Epithelial cell of proximal tubule (primary cell): ENCODE measurements around the gene PRDM4. TPM values are rescaled to one million over a fixed set of nuclear protein-coding genes. Genes with fewer than 3 reads are reported as not detected.

Source experiments
- DNase-seq: peaks from one replicate; pipeline ENCODE4 v3.0.0-alpha.2; 2011; ENCODE audit warnings: low read depth
- H3K4me3 ChIP-seq: 2 replicates; pipeline ENCODE4 v1.5.1; 2011; ENCODE audit warnings: low read depth, mild to moderate bottlenecking, low read length
- total RNA-seq: library from RNA; depleted of rRNA; stranded (reverse); fragments of >200 nt; gene quantifications from 2 replicates; pipeline ENCODE4 v1.2.3, GENCODE V29; 2015
- TF ChIP-seq, protein P1 (sequence below): conservative IDR thresholded peaks from 2 replicates; pipeline ENCODE4 v1.5.1; 2012; ENCODE audit warnings: low read depth, mild to moderate bottlenecking, low read length

Gene PRDM4
- total RNA-seq, 1 donor from 2014 or later, result 22.8 TPM

DNA sequence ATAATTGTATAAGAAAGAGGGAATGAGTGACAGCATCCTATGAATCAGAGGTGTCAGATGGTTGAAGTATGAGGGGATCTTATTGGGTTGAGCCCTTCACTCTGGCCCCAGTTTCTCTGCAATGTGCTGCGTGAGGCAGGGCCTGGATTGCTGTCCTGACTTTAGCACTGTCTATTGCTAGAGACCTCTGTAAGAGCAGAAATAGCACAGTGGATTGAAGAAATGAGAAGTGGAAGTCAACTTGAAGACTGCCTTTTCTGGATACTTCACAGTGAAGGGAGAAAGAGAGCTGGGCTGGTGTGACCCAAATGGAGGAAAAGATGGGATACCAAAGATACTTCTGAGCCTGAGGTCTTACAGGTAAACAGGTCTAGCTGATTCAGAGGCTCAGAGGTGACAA is 19.4 kb upstream of the PRDM4 start:
- DNase-seq, result no peak
- H3K4me3 ChIP-seq, result no peak overlapping the region
- TF ChIP-seq, protein P1, sequence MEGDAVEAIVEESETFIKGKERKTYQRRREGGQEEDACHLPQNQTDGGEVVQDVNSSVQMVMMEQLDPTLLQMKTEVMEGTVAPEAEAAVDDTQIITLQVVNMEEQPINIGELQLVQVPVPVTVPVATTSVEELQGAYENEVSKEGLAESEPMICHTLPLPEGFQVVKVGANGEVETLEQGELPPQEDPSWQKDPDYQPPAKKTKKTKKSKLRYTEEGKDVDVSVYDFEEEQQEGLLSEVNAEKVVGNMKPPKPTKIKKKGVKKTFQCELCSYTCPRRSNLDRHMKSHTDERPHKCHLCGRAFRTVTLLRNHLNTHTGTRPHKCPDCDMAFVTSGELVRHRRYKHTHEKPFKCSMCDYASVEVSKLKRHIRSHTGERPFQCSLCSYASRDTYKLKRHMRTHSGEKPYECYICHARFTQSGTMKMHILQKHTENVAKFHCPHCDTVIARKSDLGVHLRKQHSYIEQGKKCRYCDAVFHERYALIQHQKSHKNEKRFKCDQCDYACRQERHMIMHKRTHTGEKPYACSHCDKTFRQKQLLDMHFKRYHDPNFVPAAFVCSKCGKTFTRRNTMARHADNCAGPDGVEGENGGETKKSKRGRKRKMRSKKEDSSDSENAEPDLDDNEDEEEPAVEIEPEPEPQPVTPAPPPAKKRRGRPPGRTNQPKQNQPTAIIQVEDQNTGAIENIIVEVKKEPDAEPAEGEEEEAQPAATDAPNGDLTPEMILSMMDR, result no peak

DNA sequence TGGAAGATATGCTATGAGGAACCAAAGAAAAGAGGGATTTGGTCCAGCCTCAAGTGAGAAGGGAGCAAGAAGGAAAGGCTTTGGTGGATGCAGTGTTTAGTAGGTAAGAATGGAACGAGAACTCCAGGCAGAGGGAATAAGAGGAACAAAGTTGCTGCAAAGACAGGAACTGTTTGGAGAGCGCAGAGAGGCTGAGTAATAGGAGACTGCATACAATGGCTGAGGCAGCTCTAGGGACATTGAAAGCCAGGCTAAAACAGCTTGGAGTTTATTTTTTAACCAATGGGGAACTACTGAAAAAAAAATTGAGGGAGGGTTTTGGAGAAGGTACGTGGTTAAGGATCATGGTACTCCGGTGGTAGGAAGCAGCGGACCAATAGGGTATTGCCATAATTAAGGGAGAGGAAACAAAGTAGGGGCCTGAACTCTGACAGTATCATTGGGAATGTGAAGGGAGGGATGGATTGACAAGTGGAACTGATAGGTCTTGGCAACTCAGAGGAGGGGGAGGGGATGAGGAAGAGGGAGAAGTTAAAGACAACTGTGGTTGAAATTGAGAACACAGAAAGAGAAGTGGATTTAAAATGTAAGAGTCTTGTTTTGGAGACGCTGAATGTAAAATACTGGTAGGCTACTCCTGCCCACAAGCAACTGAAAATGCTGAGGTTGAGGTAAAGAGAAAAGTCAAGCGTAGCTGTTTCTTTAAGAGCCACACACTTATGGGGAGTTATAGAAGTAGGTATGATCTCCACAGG is 18.3 kb upstream of the PRDM4 start:
- TF ChIP-seq, protein P1, result no peak
- H3K4me3 ChIP-seq, result no peak overlapping the region
- no peak for DNase-seq

DNA sequence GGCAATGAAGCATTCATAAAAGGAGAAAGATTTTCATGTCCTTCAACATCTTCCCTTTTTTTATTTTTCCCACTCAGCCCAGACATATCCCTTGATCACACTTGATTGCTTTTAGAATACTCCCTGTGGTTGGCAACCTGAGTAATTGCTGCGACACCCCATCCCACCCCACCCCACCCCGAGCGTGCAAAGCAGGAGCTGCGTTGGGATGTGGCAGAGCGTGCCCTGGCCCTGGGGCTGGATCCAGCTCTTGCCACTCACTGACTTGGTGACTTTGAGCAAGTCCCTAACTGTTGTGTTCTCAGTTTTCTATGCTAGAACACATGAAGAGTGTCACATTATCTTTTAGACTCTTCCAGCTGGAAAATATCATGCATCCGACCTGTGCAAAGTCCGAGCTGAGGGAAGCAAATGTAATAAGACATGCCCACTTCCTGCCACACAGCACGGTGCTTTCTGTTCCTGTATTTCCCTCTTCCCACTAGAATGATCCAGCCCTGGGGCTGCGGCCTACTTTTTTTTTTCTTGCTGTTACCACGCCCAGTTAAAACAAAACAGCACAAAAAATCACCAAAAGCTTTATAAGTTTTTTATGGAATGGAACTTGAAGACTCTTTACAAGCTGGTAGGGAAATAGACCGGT is 17.6 kb upstream of the PRDM4 start:
- no peak overlapping the region for H3K4me3 ChIP-seq
- TF ChIP-seq, protein P1, result no peak
- no peak for DNase-seq

DNA sequence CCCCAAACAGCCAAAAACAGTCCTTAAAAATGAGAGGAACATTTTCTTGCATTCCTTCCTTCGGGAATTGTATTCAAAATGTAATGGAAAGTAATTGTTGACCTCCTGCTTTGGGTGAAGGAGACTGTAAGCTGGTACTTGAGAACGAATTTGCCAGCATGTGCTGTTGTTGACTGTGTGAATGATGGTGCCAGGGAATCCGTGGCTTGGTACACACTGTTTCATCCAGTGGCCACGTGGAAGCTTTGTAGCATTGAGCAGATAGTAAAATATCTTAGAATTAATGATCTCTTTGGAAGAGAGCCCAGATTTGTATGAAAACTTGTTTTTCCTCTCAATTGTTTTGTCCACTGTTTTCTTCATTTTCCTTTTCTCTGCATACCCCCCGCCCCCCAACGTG is 15.2 kb upstream of the PRDM4 start:
- H3K4me3 ChIP-seq, result no peak overlapping the region
- DNase-seq, result no peak
- TF ChIP-seq, protein P1, result no peak

DNA sequence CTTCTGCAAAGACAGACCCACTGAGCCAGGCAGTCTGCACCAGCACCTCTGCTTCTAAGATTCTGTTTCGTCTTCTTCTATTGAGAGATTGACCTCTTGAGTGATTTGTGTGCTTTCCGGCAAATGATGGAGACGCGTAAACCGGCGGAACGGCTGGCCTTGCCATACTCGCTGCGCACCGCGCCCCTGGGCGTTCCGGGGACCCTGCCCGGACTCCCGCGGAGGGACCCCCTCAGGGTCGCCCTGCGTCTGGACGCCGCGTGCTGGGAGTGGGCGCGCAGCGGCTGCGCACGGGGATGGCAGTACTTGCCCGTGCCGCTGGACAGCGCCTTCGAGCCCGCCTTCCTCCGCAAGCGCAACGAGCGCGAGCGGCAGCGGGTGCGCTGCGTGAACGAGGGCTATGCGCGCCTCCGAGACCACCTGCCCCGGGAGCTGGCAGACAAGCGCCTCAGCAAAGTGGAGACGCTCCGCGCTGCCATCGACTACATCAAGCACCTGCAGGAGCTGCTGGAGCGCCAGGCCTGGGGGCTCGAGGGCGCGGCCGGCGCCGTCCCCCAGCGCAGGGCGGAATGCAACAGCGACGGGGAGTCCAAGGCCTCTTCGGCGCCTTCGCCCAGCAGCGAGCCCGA is 14.3 kb upstream of the PRDM4 start:
- TF ChIP-seq, protein P1, result no peak
- no peak for DNase-seq
- H3K4me3 ChIP-seq, result no peak overlapping the region

DNA sequence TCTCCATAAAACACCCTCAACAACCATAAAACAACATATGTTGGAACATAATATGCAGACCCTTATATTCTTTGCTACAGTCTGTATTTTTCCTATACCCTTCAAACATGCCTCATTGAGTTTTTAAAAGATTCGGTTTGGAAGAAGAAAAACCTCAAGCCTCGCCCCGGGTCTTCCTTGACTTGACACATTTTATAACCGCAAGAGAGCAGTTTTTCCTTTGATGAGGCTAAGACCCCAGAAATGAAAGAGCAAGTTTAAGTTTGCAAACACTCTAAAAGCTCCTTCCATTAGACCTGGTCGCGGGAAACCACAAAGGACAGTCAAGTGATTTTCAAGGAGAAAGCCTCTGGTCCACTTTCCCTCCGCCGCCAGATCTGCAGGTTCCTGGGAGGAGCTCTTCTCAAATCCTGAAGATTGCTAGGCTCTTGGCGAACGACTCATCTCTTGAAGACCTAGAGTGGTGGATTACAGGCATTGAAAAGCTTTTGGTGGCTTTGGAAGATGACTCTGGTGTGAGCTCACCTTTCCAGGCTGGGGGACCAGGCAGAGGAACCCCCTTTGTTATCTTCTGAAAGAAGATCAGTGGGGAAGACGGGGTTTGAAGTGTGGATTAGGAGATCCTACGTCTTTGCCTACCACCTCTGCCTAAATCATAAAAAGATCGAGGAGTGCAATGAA is 13.6 kb upstream of the PRDM4 start, which contains the start of gene ASCL4:
ASCL4 (plus strand) TSS at position 356 of the 681 bp plus-strand sequence. CDS start 515 bp downstream, outside the sequence.
- no peak for DNase-seq
- TF ChIP-seq, protein P1, result no peak
- H3K4me3 ChIP-seq, result no peak within 1 kb of the TSS
